Adrenal gland (tissue), 12 donors: ENCODE data around the gene CA11. TPM values are rescaled to one million over a fixed set of nuclear protein-coding genes. Genes with fewer than 3 reads are reported as not detected.
A peak's percentile ranks its signal among the peaks of the same experiment; 100 is the strongest.
"Not testable (repeated sequence)": the region's sequence is repeated elsewhere in the genome, so short reads cannot be mapped to it uniquely, and the experiment has no call there.

Experiments
- DNase-seq, 7 donors: peaks; one replicate each; pipeline ENCODE4 v3.0.0-alpha.2; 2019 to 2020
- H3K27ac ChIP-seq, 5 donors: fragments of 200-600 bp; sonication (generic) in 4 of 5; 1 replicate in 3 of 5; 2 replicates in 2 of 5; pipeline versions ENCODE4 v1.5.1 to v1.8.0; 2016 to 2020; ENCODE audit warnings: mild to moderate bottlenecking in 1 of 5
- H3K27me3 ChIP-seq: fragments of 200-600 bp; 2 replicates; pipeline ENCODE4 v1.8.0; 2021
- H3K36me3 ChIP-seq, 2 donors: fragments of 200-600 bp; replicated peaks in 1 of 2; 1 replicate in 1 of 2; 2 replicates in 1 of 2; pipeline versions ENCODE4 v1.5.1 to v1.8.0; 2018 to 2022
- H3K4me1 ChIP-seq, 2 donors: fragments of 200-600 bp; replicated peaks in 1 of 2; 1 replicate in 1 of 2; 2 replicates in 1 of 2; pipeline versions ENCODE4 v1.5.1 to v1.8.0; 2018 to 2021
- H3K4me3 ChIP-seq, 4 donors: fragments of 200-600 bp; sonication (generic) in 3 of 4; one replicate each; pipeline ENCODE4 v1.5.1; 2016 to 2018
- H3K9me3 ChIP-seq, 3 donors: fragments of 200-600 bp; sonication (generic) in 1 of 3; replicated peaks in 1 of 3; 1 replicate in 2 of 3; 2 replicates in 1 of 3; pipeline versions ENCODE4 v1.5.1 to v1.8.0; 2016 to 2021
- CTCF ChIP-seq, 6 experiments: fragments of 450-650 bp in 4 of 6; fragments of 200-600 bp in 2 of 6; sonication (generic) in 1 of 6; IDR thresholded peaks; 1 replicate in 5 of 6; 2 replicates in 1 of 6; pipeline versions ENCODE4 v1.5.1 to v1.8.0; 2016 to 2021; ENCODE audit warnings: antibody characterized with exemption in 6 of 6, mild to moderate bottlenecking in 2 of 6, moderate library complexity in 1 of 6
- POLR2A ChIP-seq, 2 donors: fragments of 450-650 bp; IDR thresholded peaks; one replicate each; pipeline ENCODE4 v1.6.1; 2017; ENCODE audit warnings: antibody characterized with exemption in 2 of 2, mild to moderate bottlenecking in 2 of 2, moderate library complexity in 1 of 2
- WGBS, 4 donors: extraction: QIAGEN DNeasy Blood & Tissue Kit in 2 of 4; methylation state at CpG; one replicate each; pipeline versions ENCODE4 v1.1.5 to v1.1.7; 2013 to 2017; 5-methylcytosine and 5-hydroxymethylcytosine counted together
- intact Hi-C, 2 donors: fragments of 100-400 bp; cut with DNase I; formaldehyde crosslinking; loops; one replicate each; pipeline versions ENCODE4 v1.14.1 to v1.15.0; 2022 to 2023
- polyA plus RNA-seq, 3 donors: library from polyadenylated mRNA; stranded (reverse); fragments of 200-250 nt in 2 of 3; fragments of 350-450 nt in 1 of 3; fragmentation: Illumina TruSeq in 1 of 3; extraction: RNeasy Lipid Tissue Mini Kit (QIAGEN cat#74804) in 1 of 3; gene quantifications; one replicate each; pipeline ENCODE4 v1.2.3, GENCODE V29; 2013 to 2014
- total RNA-seq, 9 donors: library from RNA; depleted of rRNA in 4 of 9; stranded (reverse); fragments of >200 nt in 4 of 9; fragments of 120-200 nt in 1 of 9; fragmentation: NEBNext Ultra II Directional in 1 of 9; extraction: Animal tissue kit (Norgen Biotek cat#: 25700) in 1 of 9; gene quantifications; one replicate each; pipeline versions ENCODE4 v1.1.0 to v1.2.4, GENCODE V29; 2013 to 2023
- donor health status: healthy with polysubstance abuse.
- donor health status: Bipolar disorder and iron deficiency.
- donor health status: DM: yes; HTN: yes; CAD: no.
- donor health status: DM: no; HTN: no; CAD: no.
- donor health status: DM: no; HTN: no; CAD: no.
- donor health status: DM: yes; HTN: yes; CAD: no.

CA11 gene
- total and polyA plus RNA-seq, 12 donors: 6.0 to 125 (median 23.7) TPM

- TF ChIP-seq CTCF (IDR thresholded peaks at IDR 0.05) (no peak), POLR2A (IDR thresholded peaks at IDR 0.05) (no peak)
- WGBS, 4 donors: 86 to 92% (median 91%) methylated on average over 27 to 50 of the region's 50 CpGs; no CpG with 5 or more reads in 1 of the 4 donors
- H3K27ac ChIP-seq: no peak overlapping the region
Observed at GRCh38 chr19:48661711-48662090, 15.7 kb upstream of the CA11 start.

GRCh38 chr19:48660852-48661710 lies 15.1 kb upstream of the CA11 start:
- H3K27me3 ChIP-seq: no peaks in the 10 kb centered on the region
- H3K4me1 ChIP-seq: peaks cover 0 to 9% of the 10 kb centered on the region in 2 donors
- WGBS, 4 donors: 52 to 54% (median 53%) methylated on average over 31 to 35 of the region's 35 CpGs
- H3K36me3 ChIP-seq: no peaks in the 10 kb centered on the region
- intact Hi-C loops: no loop called here
- peak overlapping the region in 2 of 5 donors; percentile 49 to 51 for H3K27ac ChIP-seq
- TF ChIP-seq POLR2A (IDR thresholded peaks at IDR 0.05) (no peak), CTCF (IDR thresholded peaks at IDR 0.05) (no peak)
- DNase-seq: peak; percentile 84 to 95 (median 89)
- H3K9me3 ChIP-seq: no peaks in the 10 kb centered on the region
- no peak overlapping the region for H3K4me3 ChIP-seq

More at GRCh38 chr19:48661711-48662090, 15.7 kb upstream of the CA11 start:
- Histone ChIP-seq H3K4me3 (no peak overlapping the region), H3K9me3 (no peaks in the 10 kb centered on the region), H3K4me1 (peaks cover 0 to 9% of the 10 kb centered on the region in 2 donors), H3K27me3 (no peaks in the 10 kb centered on the region), H3K36me3 (no peaks in the 10 kb centered on the region)
- DNase-seq: no peak
- intact Hi-C loops: no loop called here

GRCh38 chr19:48659768-48660167 lies 13.8 kb upstream of the CA11 start:
- WGBS, 4 donors: 76 to 80% (median 77%) methylated on average over 5 of the region's 5 CpGs
- intact Hi-C loops: no loop called here
- TF ChIP-seq POLR2A (IDR thresholded peaks at IDR 0.05): no peak
- no peak for TF ChIP-seq CTCF (IDR thresholded peaks at IDR 0.05)
- DNase-seq: peak in 3 of 7 donors; percentile 55 to 77 (median 59)
- no peaks in the 10 kb centered on the region for H3K36me3 ChIP-seq
- no peaks in the 10 kb centered on the region for H3K9me3 ChIP-seq
- H3K4me3 ChIP-seq: no peak overlapping the region
- no peak overlapping the region for H3K27ac ChIP-seq
- H3K4me1 ChIP-seq: peaks cover 0 to 9% of the 10 kb centered on the region in 2 donors
- no peaks in the 10 kb centered on the region for H3K27me3 ChIP-seq

- H3K9me3 ChIP-seq: no peaks in the 10 kb centered on the region
- H3K27me3 ChIP-seq: no peaks in the 10 kb centered on the region
- no peak for TF ChIP-seq POLR2A (IDR thresholded peaks at IDR 0.05)
- no peak for TF ChIP-seq CTCF (IDR thresholded peaks at IDR 0.05)
- WGBS, 4 donors: 87 to 91% (median 90%) methylated on average over 6 of the region's 6 CpGs
- H3K4me1 ChIP-seq: peaks cover 0 to 9% of the 10 kb centered on the region in 2 donors
- intact Hi-C loops: no loop called here
- no peak overlapping the region for H3K27ac ChIP-seq
- DNase-seq: no peak
- H3K36me3 ChIP-seq: no peaks in the 10 kb centered on the region
- H3K4me3 ChIP-seq: no peak overlapping the region
Observed at GRCh38 chr19:48658483-48658882, 12.5 kb upstream of the CA11 start.

GRCh38 chr19:48657828-48658227 lies 11.8 kb upstream of the CA11 start:
- H3K27me3 ChIP-seq, intact Hi-C loops, H3K4me3 ChIP-seq, H3K36me3 ChIP-seq, H3K4me1 ChIP-seq, DNase-seq, H3K9me3 ChIP-seq, H3K27ac ChIP-seq: not testable (repeated sequence)
- 96 to 98% (median 96%) methylated on average over 4 to 5 of the region's 5 CpGs for WGBS, 4 donors
